ENCODE data around the gene OSBPL8. TPM values are rescaled to one million over a fixed set of nuclear protein-coding genes. Genes with fewer than 3 reads are reported as not detected.

The OSBPL8 gene
- total RNA-seq, 1 donor: 204 TPM

GRCh38 chr12:76432733-76433132, 126.8 kb downstream of the OSBPL8 start:
- no peak overlapping the region for H3K4me2 ChIP-seq (ENCODE audit: insufficient read depth, low read length)
- no peaks in the 10 kb centered on the region for H3K9me3 ChIP-seq (ENCODE audit: low read depth, low read length)
- no peak overlapping the region for H3K27ac ChIP-seq (ENCODE audit: low read depth, low read length)
- H3K27me3 ChIP-seq (ENCODE audit: insufficient read depth, low read length): no peaks in the 10 kb centered on the region
- H3K79me2 ChIP-seq (ENCODE audit: insufficient read depth, low read length): peaks cover 85% of the 10 kb centered on the region
- H2AFZ ChIP-seq (ENCODE audit: low read length): no peak overlapping the region
- no peak overlapping the region for H3K4me3 ChIP-seq (ENCODE audit: insufficient read depth, low read length)
- no peak for TF ChIP-seq CTCF (IDR thresholded peaks at IDR 0.05; ENCODE audit: extremely low read depth, low read depth, low read length)
- H4K20me1 ChIP-seq (ENCODE audit: insufficient read depth, low read length): no peaks in the 10 kb centered on the region
- H3K36me3 ChIP-seq (ENCODE audit: insufficient read depth, low read length): no peaks in the 10 kb centered on the region
- peaks cover 3% of the 10 kb centered on the region for H3K4me1 ChIP-seq (ENCODE audit: insufficient read depth, low read length)
- no peak for DNase-seq (ENCODE audit: insufficient read length, low spot score, missing footprints)

GRCh38 chr12:76428117-76428516, 131.5 kb downstream of the OSBPL8 start:
- Histone ChIP-seq H3K79me2 (ENCODE audit: insufficient read depth, low read length) (peaks cover 86% of the 10 kb centered on the region), H3K36me3 (ENCODE audit: insufficient read depth, low read length) (no peaks in the 10 kb centered on the region), H3K4me1 (ENCODE audit: insufficient read depth, low read length) (peaks cover 3% of the 10 kb centered on the region), H3K27me3 (ENCODE audit: insufficient read depth, low read length) (no peaks in the 10 kb centered on the region), H3K4me3 (ENCODE audit: insufficient read depth, low read length) (no peak overlapping the region), H3K9me3 (ENCODE audit: low read depth, low read length) (peaks cover 2% of the 10 kb centered on the region), H2AFZ (ENCODE audit: low read length) (no peak overlapping the region), H3K4me2 (ENCODE audit: insufficient read depth, low read length) (no peak overlapping the region), H4K20me1 (ENCODE audit: insufficient read depth, low read length) (no peaks in the 10 kb centered on the region), H3K27ac (ENCODE audit: low read depth, low read length) (no peak overlapping the region)
- DNase-seq (ENCODE audit: insufficient read length, low spot score, missing footprints): no peak
- TF ChIP-seq CTCF (IDR thresholded peaks at IDR 0.05; ENCODE audit: extremely low read depth, low read depth, low read length): no peak

GRCh38 chr12:76426160-76426559, 133.4 kb downstream of the OSBPL8 start:
- H3K36me3 ChIP-seq (ENCODE audit: insufficient read depth, low read length): no peaks in the 10 kb centered on the region
- no peak for TF ChIP-seq CTCF (IDR thresholded peaks at IDR 0.05; ENCODE audit: extremely low read depth, low read depth, low read length)
- peaks cover 79% of the 10 kb centered on the region for H3K79me2 ChIP-seq (ENCODE audit: insufficient read depth, low read length)

GRCh38 chr12:76424941-76425340, 134.6 kb downstream of the OSBPL8 start:
- Histone ChIP-seq H3K27ac (ENCODE audit: low read depth, low read length) (no peak overlapping the region), H3K27me3 (ENCODE audit: insufficient read depth, low read length) (no peaks in the 10 kb centered on the region), H3K36me3 (ENCODE audit: insufficient read depth, low read length) (no peaks in the 10 kb centered on the region), H2AFZ (ENCODE audit: low read length) (no peak overlapping the region), H3K4me3 (ENCODE audit: insufficient read depth, low read length) (no peak overlapping the region), H3K9me3 (ENCODE audit: low read depth, low read length) (peaks cover 2% of the 10 kb centered on the region), H4K20me1 (ENCODE audit: insufficient read depth, low read length) (peaks cover 5% of the 10 kb centered on the region), H3K4me2 (ENCODE audit: insufficient read depth, low read length) (no peak overlapping the region), H3K79me2 (ENCODE audit: insufficient read depth, low read length) (peaks cover 75% of the 10 kb centered on the region), H3K4me1 (ENCODE audit: insufficient read depth, low read length) (no peaks in the 10 kb centered on the region)
- TF ChIP-seq CTCF (IDR thresholded peaks at IDR 0.05; ENCODE audit: extremely low read depth, low read depth, low read length): no peak
- no peak for DNase-seq (ENCODE audit: insufficient read length, low spot score, missing footprints)

More at GRCh38 chr12:76426160-76426559, 133.4 kb downstream of the OSBPL8 start:
- H3K4me2 ChIP-seq (ENCODE audit: insufficient read depth, low read length): no peak overlapping the region
- peaks cover 5% of the 10 kb centered on the region for H4K20me1 ChIP-seq (ENCODE audit: insufficient read depth, low read length)
- H3K27me3 ChIP-seq (ENCODE audit: insufficient read depth, low read length): no peaks in the 10 kb centered on the region
- no peak for DNase-seq (ENCODE audit: insufficient read length, low spot score, missing footprints)
- no peak overlapping the region for H2AFZ ChIP-seq (ENCODE audit: low read length)
- H3K9me3 ChIP-seq (ENCODE audit: low read depth, low read length): peaks cover 2% of the 10 kb centered on the region
- no peak overlapping the region for H3K27ac ChIP-seq (ENCODE audit: low read depth, low read length)
- peaks cover 3% of the 10 kb centered on the region for H3K4me1 ChIP-seq (ENCODE audit: insufficient read depth, low read length)
- H3K4me3 ChIP-seq (ENCODE audit: insufficient read depth, low read length): no peak overlapping the region
